H1 (cell line): Measurements from ENCODE around the gene KDM8. TPM values are rescaled to one million over a fixed set of nuclear protein-coding genes. Genes with fewer than 3 reads are reported as not detected.

Experiments
- CTCF ChIA-PET: fragments of 300-600 bp; sonication (Branson Sonifier 250); formaldehyde crosslinking; loops from one replicate; lab custom pipeline; 2021; ENCODE audit not compliant: partially characterized antibody; lab: Charles Lee
- POLR2A ChIA-PET: fragments of 300-600 bp; sonication (Branson Sonifier 250); formaldehyde crosslinking; loops from one replicate; lab custom pipeline; 2021; ENCODE audit warnings: inconsistent platforms; ENCODE audit not compliant: partially characterized antibody; lab: Charles Lee
- DNase-seq, 2 experiments: peaks; one replicate each; pipeline versions ENCODE4 v3.0.0 to v3.0.0-alpha.2; 2010 to 2022; ENCODE audit warnings: low spot score in 2 of 2, low read depth in 1 of 2, mixed read lengths in 1 of 2
- FAIRE-seq: peaks from 2 replicates; lab custom pipeline; 2011; peaks lifted over from hg19 to GRCh38; lab: Jason Lieb, UNC
- H2AFZ ChIP-seq: 2 replicates; pipeline ENCODE4 v1.8.1; 2012; ENCODE audit warnings: low read length, inconsistent platforms
- H2AK5ac ChIP-seq: 2 replicates; pipeline ENCODE4 v1.6.1; 2013; ENCODE audit warnings: low read depth, low read length
- H2BK120ac ChIP-seq: replicated peaks from 2 replicates; pipeline ENCODE3; 2013; ENCODE audit warnings: low read depth, low read length, inconsistent platforms
- H2BK12ac ChIP-seq: 2 replicates; pipeline ENCODE4 v1.6.1; 2013; ENCODE audit warnings: low read depth, low read length
- H2BK15ac ChIP-seq: 2 replicates; pipeline ENCODE4 v1.6.1; 2013; ENCODE audit warnings: low read length
- H2BK20ac ChIP-seq: 2 replicates; pipeline ENCODE4 v1.6.1; 2013; ENCODE audit warnings: low read length
- H2BK5ac ChIP-seq: 2 replicates; pipeline ENCODE4 v1.6.1; 2013; ENCODE audit warnings: low read depth, low read length
- H3K14ac ChIP-seq: 2 replicates; pipeline ENCODE4 v1.6.1; 2013; ENCODE audit warnings: inconsistent platforms; ENCODE audit not compliant: insufficient read length
- H3K18ac ChIP-seq: 2 replicates; pipeline ENCODE4 v1.6.1; 2013; ENCODE audit warnings: low read length; ENCODE audit errors: extremely low read depth
- H3K23ac ChIP-seq: 2 replicates; pipeline ENCODE4 v1.6.1; 2013; ENCODE audit warnings: inconsistent platforms; ENCODE audit not compliant: insufficient read length
- H3K23me2 ChIP-seq: 2 replicates; pipeline ENCODE4 v1.6.1; 2013; ENCODE audit warnings: low read depth, low read length
- H3K27ac ChIP-seq: 2 replicates; pipeline ENCODE4 v1.6.1; 2011; ENCODE audit warnings: low read depth, low read length, inconsistent platforms
- H3K27me3 ChIP-seq, 4 experiments: replicated peaks in 1 of 4; 1 replicate in 1 of 4; 2 replicates in 3 of 4; pipeline versions ENCODE4 v1.6.1 to v1.8.1; 2011 to 2013; ENCODE audit warnings: low read length in 3 of 4, mild to moderate bottlenecking in 3 of 4, inconsistent platforms in 2 of 4, mixed read lengths in 2 of 4, moderate library complexity in 1 of 4; ENCODE audit not compliant: control insufficient read depth in 3 of 4, insufficient read depth in 3 of 4; ENCODE audit errors: extremely low read depth in 1 of 4
- H3K36me3 ChIP-seq, 4 experiments: 2 replicates each; pipeline versions ENCODE4 v1.6.1 to v1.8.1; 2011 to 2013; ENCODE audit warnings: mild to moderate bottlenecking in 4 of 4, low read length in 3 of 4, moderate library complexity in 2 of 4, control low read depth in 1 of 4, inconsistent platforms in 1 of 4; ENCODE audit not compliant: insufficient read depth in 4 of 4, control insufficient read depth in 2 of 4
- H3K4ac ChIP-seq: replicated peaks from 2 replicates; pipeline ENCODE3; 2013; ENCODE audit warnings: low read length, low read depth, mixed read lengths, inconsistent platforms; ENCODE audit not compliant: insufficient read length
- H3K4me1 ChIP-seq, 4 experiments: replicated peaks in 1 of 4; 1 replicate in 1 of 4; 2 replicates in 3 of 4; pipeline versions ENCODE4 v1.6.1 to v1.8.1; 2011 to 2013; ENCODE audit warnings: low read length in 3 of 4, inconsistent platforms in 2 of 4, mixed read lengths in 1 of 4; ENCODE audit not compliant: insufficient read depth in 4 of 4, control insufficient read depth in 3 of 4
- H3K4me2 ChIP-seq, 2 experiments: 2 replicates each; pipeline versions ENCODE4 v1.6.1 to v1.8.1; 2011 to 2013; ENCODE audit warnings: low read depth in 2 of 2, low read length in 2 of 2, control low read depth in 1 of 2, inconsistent platforms in 1 of 2, mild to moderate bottlenecking in 1 of 2; ENCODE audit not compliant: insufficient read depth in 1 of 2
- H3K4me3 ChIP-seq, 4 experiments: fragments of 200-600, 300-600 bp in 1 of 4; sonication (generic), shearing (Covaris generic), sonication (Bioruptor Twin) in 1 of 4; 2 replicates each; pipeline versions ENCODE4 v1.5.1 to v1.8.1; 2011 to 2016; ENCODE audit warnings: low read length in 4 of 4, low read depth in 3 of 4, control low read depth in 2 of 4, inconsistent platforms in 2 of 4, mild to moderate bottlenecking in 2 of 4, mixed read lengths in 1 of 4, moderate library complexity in 1 of 4; ENCODE audit not compliant: insufficient read depth in 2 of 4; ENCODE audit errors: extremely low read depth in 1 of 4
- H3K56ac ChIP-seq: replicated peaks from 2 replicates; pipeline ENCODE3; 2013; ENCODE audit warnings: low read depth, mild to moderate bottlenecking, mixed read lengths, low read length, inconsistent platforms; ENCODE audit not compliant: insufficient read length
- H3K79me1 ChIP-seq: 2 replicates; pipeline ENCODE4 v1.6.1; 2013; ENCODE audit warnings: low read depth, low read length, control low read depth
- H3K79me2 ChIP-seq, 2 experiments: 2 replicates each; pipeline versions ENCODE4 v1.6.1 to v1.8.1; 2012 to 2013; ENCODE audit warnings: low read length in 2 of 2, mild to moderate bottlenecking in 2 of 2, inconsistent platforms in 1 of 2; ENCODE audit not compliant: insufficient read depth in 2 of 2, control insufficient read depth in 1 of 2
- H3K9ac ChIP-seq, 4 experiments: replicated peaks in 1 of 4; 1 replicate in 1 of 4; 2 replicates in 3 of 4; pipeline versions ENCODE4 v1.6.1 to v1.8.1; 2011 to 2013; ENCODE audit warnings: low read depth in 3 of 4, low read length in 3 of 4, control low read depth in 2 of 4, mild to moderate bottlenecking in 2 of 4, moderate library complexity in 2 of 4, inconsistent platforms in 1 of 4; ENCODE audit errors: extremely low read depth in 1 of 4
- H3K9me3 ChIP-seq, 2 experiments: 2 replicates each; pipeline versions ENCODE4 v1.6.1 to v1.8.1; 2012 to 2013; ENCODE audit warnings: mild to moderate bottlenecking in 2 of 2, moderate library complexity in 2 of 2, control low read depth in 1 of 2, inconsistent platforms in 1 of 2, low read depth in 1 of 2, low read length in 1 of 2, mixed read lengths in 1 of 2; ENCODE audit not compliant: insufficient read depth in 2 of 2
- H4K20me1 ChIP-seq, 2 experiments: replicated peaks in 1 of 2; 2 replicates each; pipeline versions ENCODE3 to v1.8.1; 2011 to 2013; ENCODE audit warnings: inconsistent platforms in 2 of 2, low read length in 2 of 2, mild to moderate bottlenecking in 1 of 2; ENCODE audit not compliant: insufficient read depth in 2 of 2, control insufficient read depth in 1 of 2
- H4K5ac ChIP-seq: 2 replicates; pipeline ENCODE4 v1.6.1; 2013; ENCODE audit warnings: low read length, low read depth, mixed read lengths, inconsistent platforms; ENCODE audit not compliant: insufficient read length
- H4K8ac ChIP-seq: 2 replicates; pipeline ENCODE4 v1.8.0; 2013; ENCODE audit warnings: mild to moderate bottlenecking, moderate library complexity, low read length, inconsistent platforms; ENCODE audit not compliant: insufficient read depth; ENCODE audit errors: extremely low read depth
- H4K91ac ChIP-seq: replicated peaks from 2 replicates; pipeline ENCODE3; 2013; ENCODE audit warnings: low read length, mixed read lengths, inconsistent platforms; ENCODE audit not compliant: insufficient read length
- CHD2 ChIP-seq: IDR thresholded peaks from 2 replicates; pipeline ENCODE4 v1.6.1; 2012; ENCODE audit warnings: low read length, improper control_type of control experiment
- RAD21 ChIP-seq, 2 experiments: IDR thresholded peaks in 1 of 2; conservative IDR thresholded peaks in 1 of 2; 2 replicates each; pipeline ENCODE4 v1.6.1; 2011; ENCODE audit warnings: low read depth in 2 of 2, low read length in 2 of 2, improper control_type of control experiment in 1 of 2, inconsistent platforms in 1 of 2, mild to moderate bottlenecking in 1 of 2, moderate library complexity in 1 of 2
- SP2 ChIP-seq: IDR thresholded peaks from 2 replicates; pipeline ENCODE4 v1.6.1; 2012; ENCODE audit warnings: mild to moderate bottlenecking, low read length, inconsistent platforms
- SRF ChIP-seq: IDR thresholded peaks from 2 replicates; pipeline ENCODE4 v1.6.1; 2011; ENCODE audit warnings: mild to moderate bottlenecking, low read depth, low read length, moderate library complexity
- WGBS, 2 experiments: shearing (Covaris generic) in 1 of 2; methylation state at CpG; one replicate each; pipeline versions ENCODE4 v1.1.6 to v1.1.7; 2013 to 2015; ENCODE audit warnings: low lambda C conversion rate in 2 of 2, mixed read lengths in 2 of 2, inconsistent platforms in 1 of 2, low coverage in 1 of 2, missing lambda C conversion rate in 1 of 2; ENCODE audit not compliant: insufficient replicate concordance in 2 of 2, insufficient coverage in 1 of 2, insufficient read length in 1 of 2; ENCODE audit errors: extremely low coverage in 1 of 2, missing lambda C conversion rate in 1 of 2; 5-methylcytosine and 5-hydroxymethylcytosine counted together
- polyA plus RNA-seq, 7 experiments: library from polyadenylated mRNA; depleted of rRNA in 3 of 7; stranded (reverse) in 5 of 7; unstranded in 2 of 7; fragments of >200 nt in 5 of 7; fragments of 200-250 nt in 2 of 7; gene quantifications; 1 replicate in 5 of 7; 2 replicates in 1 of 7; 4 replicates in 1 of 7; pipeline versions ENCODE4 v1.2.1 to v1.2.3, GENCODE V29; 2011 to 2013; ENCODE audit warnings: missing spikeins in 2 of 7, mixed read lengths in 2 of 7
- total RNA-seq: library from RNA; stranded (reverse); fragmentation: NEBNext Ultra II Directional; extraction: Animal tissue kit (Norgen Biotek cat#: 25700); gene quantifications from 2 replicates; pipeline ENCODE4 v1.2.1, GENCODE V29; 2021

KDM8 gene
- total and polyA plus RNA-seq, 2 of the 8 experiments (the other 6 are each of a cell fraction or from before 2014, with no cell fraction given) = 10.3 to 12.8 TPM

GRCh38 chr16:27215660-27216059 is 12.3 kb downstream of the KDM8 start:
- no peak overlapping the region for H2AFZ ChIP-seq
- no peak overlapping the region for H3K4me3 ChIP-seq
- H4K20me1 ChIP-seq = peaks cover 0 to 2% of the 10 kb centered on the region in 2 experiments
- no peak overlapping the region for H3K23ac ChIP-seq
- H2AK5ac ChIP-seq = no peak overlapping the region
- no peaks in the 10 kb centered on the region for H3K9me3 ChIP-seq
- no peak overlapping the region for H3K4ac ChIP-seq
- WGBS, 2 experiments = 86% methylated on average over 3 of the region's 7 CpGs; no CpG with 5 or more reads in 1 of the 2 experiments
- no peak overlapping the region for H3K18ac ChIP-seq
- no peak overlapping the region for H3K9ac ChIP-seq
- H3K79me2 ChIP-seq = no peaks in the 10 kb centered on the region
- H2BK120ac ChIP-seq = no peak overlapping the region
- H3K23me2 ChIP-seq = no peaks in the 10 kb centered on the region
- H3K36me3 ChIP-seq = peaks cover 0 to 8% (median under 1%) of the 10 kb centered on the region in 4 experiments; a peak in 2 of 8 replicates
- H3K4me1 ChIP-seq = no peaks in the 10 kb centered on the region
- POLR2A ChIA-PET = interaction anchor here (1.1 kb wide), 1 partner anchor 12 kb away, joined by 3 read pairs; no protein-coding TSS in a partner anchor
- no peak overlapping the region for H2BK20ac ChIP-seq
- H3K27ac ChIP-seq = no peak overlapping the region
- no peak for TF ChIP-seq CHD2
- no peak for TF ChIP-seq SP2
- TF ChIP-seq RAD21 (IDR thresholded peaks at IDR 0.05 in 1 of 2, conservative IDR thresholded peaks at IDR 0.05 in 1 of 2; ENCODE audit: low read depth in 2 of 2, low read length in 2 of 2) = no peak
- no peak for TF ChIP-seq SRF
- TF ChIP-seq, all 59 proteins: peak for 0
- no peak overlapping the region for H2BK12ac ChIP-seq
- H3K14ac ChIP-seq = no peak overlapping the region
- no peak overlapping the region for H4K5ac ChIP-seq
- DNase-seq = no peak
- no peak overlapping the region for H4K91ac ChIP-seq
- 0 out of 2 replicates have a peak, but pooled peaks cover 3% of the 10 kb centered on the region for H3K79me1 ChIP-seq
- H3K27me3 ChIP-seq = no peaks in the 10 kb centered on the region
- H4K8ac ChIP-seq = no peak overlapping the region
- H3K56ac ChIP-seq = no peak overlapping the region
- H2BK5ac ChIP-seq = no peak overlapping the region
- FAIRE-seq = no peak
- no peak overlapping the region for H3K4me2 ChIP-seq
- no peak overlapping the region for H2BK15ac ChIP-seq
- CTCF ChIA-PET = interaction anchor here (2.1 kb wide), 1 partner anchor 9 kb away, joined by 9 read pairs; no protein-coding TSS in a partner anchor
